Vagina (tissue), 2 donors: ENCODE results near the gene INPP4A. TPM values are rescaled to one million over a fixed set of nuclear protein-coding genes. Genes with fewer than 3 reads are reported as not detected.
A peak's percentile ranks its signal among the peaks of the same experiment; 100 is the strongest.

ENCODE experiments used
- DNase-seq, 2 donors: peaks; one replicate each; pipeline ENCODE4 v3.0.0-alpha.2; 2017; ENCODE audit errors: extremely low spot score in 2 of 2
- H3K27ac ChIP-seq: fragments of 200-600 bp; sonication (generic); one replicate; pipeline ENCODE4 v1.5.1; 2019
- H3K27me3 ChIP-seq: fragments of 200-600 bp; sonication (generic); one replicate; pipeline ENCODE4 v1.5.1; 2019
- H3K36me3 ChIP-seq, 2 donors: fragments of 200-600 bp; sonication (generic); one replicate each; pipeline ENCODE4 v1.5.1; 2017 to 2019
- H3K4me1 ChIP-seq: fragments of 200-600 bp; sonication (generic); one replicate; pipeline ENCODE4 v1.5.1; 2019
- H3K4me3 ChIP-seq, 2 donors: fragments of 200-600 bp; sonication (generic); 1 replicate in 1 of 2; 2 replicates in 1 of 2; pipeline ENCODE4 v1.5.1; 2016 to 2019
- H3K9me3 ChIP-seq: fragments of 200-600 bp; sonication (generic); one replicate; pipeline ENCODE4 v1.5.1; 2019
- CTCF ChIP-seq, 3 experiments: fragments of 450-650 bp in 2 of 3; fragments of 200-600 bp in 1 of 3; sonication (generic) in 1 of 3; IDR thresholded peaks; one replicate each; pipeline ENCODE4 v1.5.1; 2017 to 2019; ENCODE audit warnings: antibody characterized with exemption in 3 of 3, mild to moderate bottlenecking in 2 of 3, moderate library complexity in 2 of 3
- POLR2A ChIP-seq, 2 donors: fragments of 450-650 bp; IDR thresholded peaks; one replicate each; pipeline ENCODE4 v1.6.1; 2017; ENCODE audit warnings: antibody characterized with exemption in 2 of 2, mild to moderate bottlenecking in 2 of 2, moderate library complexity in 2 of 2
- POLR2AphosphoS5 ChIP-seq, 2 donors: sonication (generic); formaldehyde crosslinking; IDR thresholded peaks; one replicate each; pipeline ENCODE4 v1.9.0; 2017; ENCODE audit warnings: antibody characterized with exemption in 2 of 2, mild to moderate bottlenecking in 2 of 2, low read depth in 1 of 2; ENCODE audit not compliant: insufficient read depth in 1 of 2
- intact Hi-C: fragments of 100-400 bp; cut with DNase I; formaldehyde crosslinking; loops from one replicate; pipeline ENCODE4 v1.15.1; 2023
- total RNA-seq: library from RNA; depleted of rRNA; stranded (reverse); fragments of >200 nt; gene quantifications from one replicate; pipeline ENCODE4 v1.2.3, GENCODE V29; 2016

INPP4A gene
- total RNA-seq, 1 donor from 2014 or later, result 38.1 TPM

- Histone ChIP-seq H3K27ac (no peak overlapping the region), H3K4me1 (no peaks in the 10 kb centered on the region), H3K36me3 (peaks cover 0 to 23% of the 10 kb centered on the region in 2 donors), H3K27me3 (no peaks in the 10 kb centered on the region), H3K4me3 (no peak overlapping the region), H3K9me3 (no peaks in the 10 kb centered on the region)
- DNase-seq, result no peak
- intact Hi-C loops, result no loop called here
- TF ChIP-seq CTCF (IDR thresholded peaks at IDR 0.05), result no peak
- no peak for TF ChIP-seq POLR2AphosphoS5 (IDR thresholded peaks at IDR 0.05; ENCODE audit: insufficient read depth in 1 of 2, low read depth in 1 of 2)
- no peak for TF ChIP-seq POLR2A (IDR thresholded peaks at IDR 0.05)
Measured at GRCh38 chr2:98572676-98573075, 128.0 kb downstream of the INPP4A start.

GRCh38 chr2:98573426-98573825, 128.8 kb downstream of the INPP4A start:
- H3K36me3 ChIP-seq, result peaks cover 0 to 24% of the 10 kb centered on the region in 2 donors
- H3K27ac ChIP-seq, result no peak overlapping the region
- no peak for DNase-seq
- TF ChIP-seq CTCF (IDR thresholded peaks at IDR 0.05), result no peak
- TF ChIP-seq POLR2AphosphoS5 (IDR thresholded peaks at IDR 0.05; ENCODE audit: insufficient read depth in 1 of 2, low read depth in 1 of 2), result no peak
- TF ChIP-seq POLR2A (IDR thresholded peaks at IDR 0.05), result no peak
- intact Hi-C loops, result no loop called here
- no peaks in the 10 kb centered on the region for H3K27me3 ChIP-seq
- H3K9me3 ChIP-seq, result no peaks in the 10 kb centered on the region
- H3K4me3 ChIP-seq, result no peak overlapping the region
- H3K4me1 ChIP-seq, result no peaks in the 10 kb centered on the region

- no peak overlapping the region for H3K4me3 ChIP-seq
- peak in 1 of 2 donors; percentile 75 for DNase-seq
- no peak for TF ChIP-seq POLR2AphosphoS5 (IDR thresholded peaks at IDR 0.05; ENCODE audit: insufficient read depth in 1 of 2, low read depth in 1 of 2)
- no peak for TF ChIP-seq CTCF (IDR thresholded peaks at IDR 0.05)
- no peak for TF ChIP-seq POLR2A (IDR thresholded peaks at IDR 0.05)
- intact Hi-C loops, result no loop called here
- no peaks in the 10 kb centered on the region for H3K9me3 ChIP-seq
- H3K36me3 ChIP-seq, result peaks cover 0 to 32% of the 10 kb centered on the region in 2 donors
- H3K27ac ChIP-seq, result no peak overlapping the region
- H3K4me1 ChIP-seq, result no peaks in the 10 kb centered on the region
- no peaks in the 10 kb centered on the region for H3K27me3 ChIP-seq
Measured at GRCh38 chr2:98576666-98577312, 132.1 kb downstream of the INPP4A start.

- peak in 1 of 2 donors; percentile 58 for DNase-seq
- TF ChIP-seq POLR2A (IDR thresholded peaks at IDR 0.05), result no peak
- no peak for TF ChIP-seq POLR2AphosphoS5 (IDR thresholded peaks at IDR 0.05; ENCODE audit: insufficient read depth in 1 of 2, low read depth in 1 of 2)
- no peak for TF ChIP-seq CTCF (IDR thresholded peaks at IDR 0.05)
- H3K27ac ChIP-seq, result no peak overlapping the region
- no peaks in the 10 kb centered on the region for H3K4me1 ChIP-seq
- no peak overlapping the region for H3K4me3 ChIP-seq
- H3K36me3 ChIP-seq, result peaks cover 0 to 34% of the 10 kb centered on the region in 2 donors
- H3K9me3 ChIP-seq, result no peaks in the 10 kb centered on the region
- intact Hi-C loops, result no loop called here
- no peaks in the 10 kb centered on the region for H3K27me3 ChIP-seq
Measured at GRCh38 chr2:98577313-98577712, 132.7 kb downstream of the INPP4A start.

- Histone ChIP-seq H3K27ac (no peak overlapping the region), H3K27me3 (no peaks in the 10 kb centered on the region), H3K4me3 (no peak overlapping the region), H3K36me3 (peaks cover 0 to 40% of the 10 kb centered on the region in 2 donors), H3K9me3 (no peaks in the 10 kb centered on the region), H3K4me1 (no peaks in the 10 kb centered on the region)
- no peak for TF ChIP-seq POLR2A (IDR thresholded peaks at IDR 0.05)
- no peak for TF ChIP-seq POLR2AphosphoS5 (IDR thresholded peaks at IDR 0.05; ENCODE audit: insufficient read depth in 1 of 2, low read depth in 1 of 2)
- no peak for TF ChIP-seq CTCF (IDR thresholded peaks at IDR 0.05)
- DNase-seq, result peak; percentile 52 to 71
- intact Hi-C loops, result no loop called here
Measured at GRCh38 chr2:98578231-98578630, 133.6 kb downstream of the INPP4A start.
